CD4-positive, alpha-beta T cell treated with Interleukin-15 for 4 hours (primary cell): ENCODE data around the gene LMAN2.

Experiments used
- DNase-seq: peaks from one replicate; pipeline ENCODE4 v3.0.0-alpha.2; 2020; ENCODE audit warnings: low spot score

Gene LMAN2

GRCh38 chr5:177327539-177328522, 23.6 kb downstream of the LMAN2 start:
- no peak for DNase-seq

GRCh38 chr5:177325868-177326381, 25.5 kb downstream of the LMAN2 start:
- DNase-seq: no peak

- no peak for DNase-seq
Measured at GRCh38 chr5:177320879-177321278, 30.6 kb downstream of the LMAN2 start.

- DNase-seq: no peak
Measured at GRCh38 chr5:177319913-177320588, 31.4 kb downstream of the LMAN2 start.

- DNase-seq: peak; percentile 83
Measured at GRCh38 chr5:177317959-177318377, 33.5 kb downstream of the LMAN2 start.

- DNase-seq: no peak
Measured at GRCh38 chr5:177316005-177316404, 35.5 kb downstream of the LMAN2 start.

- DNase-seq: no peak
Measured at GRCh38 chr5:177315411-177315810, 36.1 kb downstream of the LMAN2 start.

- no peak for DNase-seq
Measured at GRCh38 chr5:177314376-177315342, 36.8 kb downstream of the LMAN2 start.

GRCh38 chr5:177313561-177314259, 37.8 kb downstream of the LMAN2 start:
- no peak for DNase-seq

GRCh38 chr5:177312649-177313181, 38.8 kb downstream of the LMAN2 start:
- no peak for DNase-seq

- DNase-seq: peak; percentile 94
Measured at GRCh38 chr5:177311723-177312648, 39.5 kb downstream of the LMAN2 start, which contains the start of gene MXD3. TSS of gene MXD3 (minus strand) at chr5:177311898. CDS start at chr5:177311830, 68 bp downstream.

- no peak for DNase-seq
Measured at GRCh38 chr5:177311392-177311722, 40.1 kb downstream of the LMAN2 start.

- no peak for DNase-seq
Measured at GRCh38 chr5:177310757-177311391, 40.6 kb downstream of the LMAN2 start.

GRCh38 chr5:177310332-177310731, 41.1 kb downstream of the LMAN2 start:
- no peak for DNase-seq

- peak; percentile 73 for DNase-seq
Measured at GRCh38 chr5:177309351-177310191, 41.9 kb downstream of the LMAN2 start.

- no peak for DNase-seq
Measured at GRCh38 chr5:177308740-177309139, 42.7 kb downstream of the LMAN2 start.

GRCh38 chr5:177307544-177308363, 43.7 kb downstream of the LMAN2 start:
- DNase-seq: no peak
